GM18507 (cell line): ENCODE data around the gene ZFX.
"Not testable (repeated sequence)": the region's sequence is repeated elsewhere in the genome, so short reads cannot be mapped to it uniquely, and the experiment has no call there.

Experiments used
- DNase-seq: peaks from one replicate; pipeline ENCODE4 v3.0.0; 2011; ENCODE audit warnings: low read depth; ENCODE audit not compliant: insufficient read length; ENCODE audit errors: extremely low spot score
- FAIRE-seq: peaks from 2 replicates; lab custom pipeline; 2011; peaks lifted over from hg19 to GRCh38; lab: Jason Lieb, UNC

ZFX gene

GRCh38 chrX:24149351-24150050 is at the start of gene ZFX:
TSS of gene ZFX (plus strand) at chrX:24149729. CDS start at chrX:24172743, 23,014 bp downstream.
- FAIRE-seq, result no peak

GRCh38 chrX:24100713-24101112 is 48.8 kb upstream of the ZFX start:
- FAIRE-seq (no peak), DNase-seq (no peak)

More at GRCh38 chrX:24149351-24150050, at the start of gene ZFX:
- DNase-seq, result no peak

- no peak for DNase-seq
- FAIRE-seq, result no peak
Observed at GRCh38 chrX:24110069-24110468, 39.5 kb upstream of the ZFX start.

- no peak for DNase-seq
- no peak for FAIRE-seq
Observed at GRCh38 chrX:24113181-24113580, 36.3 kb upstream of the ZFX start.

GRCh38 chrX:24117258-24117657 is 32.3 kb upstream of the ZFX start:
- no peak for FAIRE-seq
- DNase-seq, result no peak

GRCh38 chrX:24124244-24124799 is 25.2 kb upstream of the ZFX start:
- FAIRE-seq (no peak), DNase-seq (no peak)

GRCh38 chrX:24125028-24125612 is 24.4 kb upstream of the ZFX start:
- FAIRE-seq, result no peak
- DNase-seq, result no peak

GRCh38 chrX:24131476-24131875 is 18.1 kb upstream of the ZFX start:
- DNase-seq (no peak), FAIRE-seq (no peak)

GRCh38 chrX:24133312-24133711 is 16.2 kb upstream of the ZFX start:
- no peak for DNase-seq

GRCh38 chrX:24135768-24136167 is 13.8 kb upstream of the ZFX start:
- not testable (repeated sequence) for DNase-seq, FAIRE-seq

More at GRCh38 chrX:24133312-24133711, 16.2 kb upstream of the ZFX start:
- no peak for FAIRE-seq

GRCh38 chrX:24137192-24137591 is 12.3 kb upstream of the ZFX start:
- no peak for DNase-seq
- FAIRE-seq, result no peak

- not testable (repeated sequence) for FAIRE-seq, DNase-seq
Observed at GRCh38 chrX:24143982-24144381, 5.5 kb upstream of the ZFX start.

- no peak for DNase-seq
- no peak for FAIRE-seq
Observed at GRCh38 chrX:24144528-24144927, 5.0 kb upstream of the ZFX start.

GRCh38 chrX:24145303-24146186 is 4.0 kb upstream of the ZFX start:
- no peak for DNase-seq
- FAIRE-seq, result no peak

- DNase-seq (no peak), FAIRE-seq (no peak)
Observed at GRCh38 chrX:24146283-24146949, 3.1 kb upstream of the ZFX start.

- FAIRE-seq, result no peak
- DNase-seq, result no peak
Observed at GRCh38 chrX:24147165-24147564, 2.4 kb upstream of the ZFX start.

- DNase-seq, result no peak
Observed at GRCh38 chrX:24148121-24148520, 1.4 kb upstream of the ZFX start.

GRCh38 chrX:24148535-24149350 is 786 bp upstream of the ZFX start:
- FAIRE-seq, result no peak

More at GRCh38 chrX:24148121-24148520, 1.4 kb upstream of the ZFX start:
- no peak for FAIRE-seq

More at GRCh38 chrX:24148535-24149350, 786 bp upstream of the ZFX start:
- no peak for DNase-seq
